Keratinocyte (primary cell): ENCODE results near the gene TTLL13. TPM values are rescaled to one million over a fixed set of nuclear protein-coding genes. Genes with fewer than 3 reads are reported as not detected.

ENCODE experiments used
- DNase-seq: peaks from one replicate; pipeline ENCODE4 v3.0.0-alpha.2; 2011; ENCODE audit warnings: low read depth, missing footprints, low spot score
- FAIRE-seq: peaks from 2 replicates; lab custom pipeline; 2011; peaks lifted over from hg19 to GRCh38; lab: Jason Lieb, UNC
- H2AFZ ChIP-seq: 2 replicates; pipeline ENCODE4 v1.6.0; 2012; ENCODE audit warnings: low read length, control low read depth, inconsistent platforms; ENCODE audit not compliant: control insufficient read depth
- H3K27ac ChIP-seq: 2 replicates; pipeline ENCODE4 v1.5.1; 2011; ENCODE audit warnings: low read length; ENCODE audit not compliant: control insufficient read depth, insufficient read depth
- H3K27me3 ChIP-seq: 3 replicates; pipeline ENCODE4 v1.6.0; 2011; ENCODE audit warnings: low read length; ENCODE audit not compliant: control insufficient read depth, insufficient read depth; ENCODE audit errors: extremely low read depth
- H3K36me3 ChIP-seq, 2 experiments: 2 replicates in 1 of 2; 3 replicates in 1 of 2; pipeline ENCODE4 v1.5.1; 2011; ENCODE audit warnings: low read length in 2 of 2, mild to moderate bottlenecking in 1 of 2; ENCODE audit not compliant: control insufficient read depth in 2 of 2, insufficient read depth in 2 of 2; ENCODE audit errors: extremely low read depth in 1 of 2
- H3K4me1 ChIP-seq: 3 replicates; pipeline ENCODE4 v1.5.1; 2011; ENCODE audit warnings: low read length; ENCODE audit not compliant: control insufficient read depth, insufficient read depth; ENCODE audit errors: extremely low read depth
- H3K4me2 ChIP-seq: 3 replicates; pipeline ENCODE4 v1.6.0; 2011; ENCODE audit warnings: low read depth, low read length; ENCODE audit not compliant: control insufficient read depth, insufficient read depth; ENCODE audit errors: extremely low read depth
- H3K4me3 ChIP-seq, 3 experiments: fragments of 200-600 bp in 1 of 3; sonication (generic) in 1 of 3; 2 replicates in 2 of 3; 3 replicates in 1 of 3; pipeline ENCODE4 v1.5.1; 2011 to 2016; ENCODE audit warnings: low read length in 3 of 3, mild to moderate bottlenecking in 3 of 3, control low read depth in 2 of 3, inconsistent platforms in 1 of 3, low read depth in 1 of 3, mixed read lengths in 1 of 3, mixed run types in 1 of 3, moderate library complexity in 1 of 3; ENCODE audit not compliant: control insufficient read depth in 2 of 3, insufficient read depth in 2 of 3; ENCODE audit errors: extremely low read depth in 1 of 3
- H3K79me2 ChIP-seq: 2 replicates; pipeline ENCODE4 v1.6.0; 2012; ENCODE audit warnings: low read length; ENCODE audit not compliant: control insufficient read depth, insufficient read depth
- H3K9ac ChIP-seq: 3 replicates; pipeline ENCODE4 v1.6.0; 2011; ENCODE audit warnings: low read length; ENCODE audit not compliant: control insufficient read depth, insufficient read depth; ENCODE audit errors: extremely low read depth
- H3K9me1 ChIP-seq: 3 replicates; pipeline ENCODE4 v1.6.0; 2011; ENCODE audit warnings: low read length; ENCODE audit not compliant: control insufficient read depth, insufficient read depth; ENCODE audit errors: extremely low read depth
- H3K9me3 ChIP-seq: 2 replicates; pipeline ENCODE4 v1.5.1; 2012; ENCODE audit warnings: low read depth, low read length; ENCODE audit not compliant: control insufficient read depth
- H4K20me1 ChIP-seq: 3 replicates; pipeline ENCODE4 v1.6.0; 2011; ENCODE audit warnings: low read length; ENCODE audit not compliant: control insufficient read depth, insufficient read depth; ENCODE audit errors: extremely low read depth
- EZH2 ChIP-seq: IDR thresholded peaks from one replicate; pipeline ENCODE4 v1.6.1; 2012; ENCODE audit warnings: inconsistent platforms, mild to moderate bottlenecking, low read length, moderate library complexity
- dilution Hi-C: fragments of 300-500 bp; cut with MboI; formaldehyde crosslinking; loops from one replicate; pipeline ENCODE4 v1.7.0; 2020; ENCODE audit warnings: low sequenced_read_pairs; ENCODE audit not compliant: extremely low pct_ligation_motif_present
- polyA plus RNA-seq, 5 experiments: library from polyadenylated mRNA; depleted of rRNA in 3 of 5; stranded (reverse) in 3 of 5; stranded (forward) in 1 of 5; unstranded in 1 of 5; fragments of >200 nt; gene quantifications; 1 replicate in 1 of 5; 2 replicates in 3 of 5; 3 replicates in 1 of 5; pipeline versions ENCODE4 v1.2.1 to v1.2.3, GENCODE V29; 2011 to 2012; ENCODE audit warnings: missing spikeins in 2 of 5, low read depth in 1 of 5, low replicate concordance in 1 of 5
- TF ChIP-seq, protein P1 (sequence below), 3 experiments: IDR thresholded peaks in 1 of 3; conservative IDR thresholded peaks in 1 of 3; optimal IDR thresholded peaks in 1 of 3; 2 replicates in 2 of 3; 3 replicates in 1 of 3; pipeline versions ENCODE3 to v1.5.1; 2011; ENCODE audit warnings: low read length in 3 of 3, mild to moderate bottlenecking in 3 of 3, moderate library complexity in 2 of 3, control low read depth in 1 of 3, inconsistent platforms in 1 of 3; ENCODE audit not compliant: insufficient read depth in 2 of 3; ENCODE audit errors: extremely low read depth in 1 of 3

Gene TTLL13
- polyA plus RNA-seq, 1 donor (not counting 4 experiments of a cell fraction or from before 2014, with no cell fraction given) = 0.07 TPM

DNA sequence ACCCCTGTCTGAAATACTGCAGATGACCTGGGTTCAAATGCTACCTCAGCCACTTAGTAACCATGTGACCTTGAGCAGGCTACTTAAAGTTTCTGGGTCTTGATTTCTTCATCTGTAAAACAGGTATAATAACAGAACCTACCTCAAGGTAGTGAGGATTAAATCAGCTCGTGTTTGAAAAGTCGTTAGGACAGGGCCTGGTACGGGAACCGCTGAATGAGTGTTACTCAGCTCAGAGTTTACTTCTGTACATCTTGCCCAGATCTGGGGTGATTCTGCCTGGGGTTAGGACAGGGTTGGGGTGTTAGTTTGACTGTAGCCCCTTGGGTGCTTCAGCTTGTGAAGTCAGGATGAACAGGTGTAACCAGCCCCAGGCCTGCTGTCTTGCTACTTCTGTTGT is 46.4 kb upstream of the TTLL13 start:
- Histone ChIP-seq H3K9me3 (no peaks in the 10 kb centered on the region), H3K27ac (peak overlapping the region; percentile 67), H2AFZ (no peak overlapping the region), H3K4me2 (peak overlapping the region; percentile 94), H4K20me1 (peaks cover 3% of the 10 kb centered on the region), H3K36me3 (peaks cover 16 to 42% of the 10 kb centered on the region in 2 experiments), H3K9ac (peak overlapping the region; percentile 80), H3K27me3 (no peaks in the 10 kb centered on the region), H3K79me2 (peaks cover 76% of the 10 kb centered on the region), H3K9me1 (peaks cover 8% of the 10 kb centered on the region), H3K4me1 (peaks cover 46% of the 10 kb centered on the region), H3K4me3 (peak overlapping the region; percentile 81 to 99 (median 82))
- dilution Hi-C loops = no loop called here
- FAIRE-seq (no peak), DNase-seq (no peak)
- TF ChIP-seq EZH2 = no peak
- TF ChIP-seq, protein P1, sequence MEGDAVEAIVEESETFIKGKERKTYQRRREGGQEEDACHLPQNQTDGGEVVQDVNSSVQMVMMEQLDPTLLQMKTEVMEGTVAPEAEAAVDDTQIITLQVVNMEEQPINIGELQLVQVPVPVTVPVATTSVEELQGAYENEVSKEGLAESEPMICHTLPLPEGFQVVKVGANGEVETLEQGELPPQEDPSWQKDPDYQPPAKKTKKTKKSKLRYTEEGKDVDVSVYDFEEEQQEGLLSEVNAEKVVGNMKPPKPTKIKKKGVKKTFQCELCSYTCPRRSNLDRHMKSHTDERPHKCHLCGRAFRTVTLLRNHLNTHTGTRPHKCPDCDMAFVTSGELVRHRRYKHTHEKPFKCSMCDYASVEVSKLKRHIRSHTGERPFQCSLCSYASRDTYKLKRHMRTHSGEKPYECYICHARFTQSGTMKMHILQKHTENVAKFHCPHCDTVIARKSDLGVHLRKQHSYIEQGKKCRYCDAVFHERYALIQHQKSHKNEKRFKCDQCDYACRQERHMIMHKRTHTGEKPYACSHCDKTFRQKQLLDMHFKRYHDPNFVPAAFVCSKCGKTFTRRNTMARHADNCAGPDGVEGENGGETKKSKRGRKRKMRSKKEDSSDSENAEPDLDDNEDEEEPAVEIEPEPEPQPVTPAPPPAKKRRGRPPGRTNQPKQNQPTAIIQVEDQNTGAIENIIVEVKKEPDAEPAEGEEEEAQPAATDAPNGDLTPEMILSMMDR (optimal IDR thresholded peaks at IDR 0.05 in 1 of 3, IDR thresholded peaks at IDR 0.05 in 1 of 3, conservative IDR thresholded peaks at IDR 0.05 in 1 of 3; ENCODE audit: extremely low read depth in 1 of 3, insufficient read depth in 2 of 3, low read length in 3 of 3) = no peak

DNA sequence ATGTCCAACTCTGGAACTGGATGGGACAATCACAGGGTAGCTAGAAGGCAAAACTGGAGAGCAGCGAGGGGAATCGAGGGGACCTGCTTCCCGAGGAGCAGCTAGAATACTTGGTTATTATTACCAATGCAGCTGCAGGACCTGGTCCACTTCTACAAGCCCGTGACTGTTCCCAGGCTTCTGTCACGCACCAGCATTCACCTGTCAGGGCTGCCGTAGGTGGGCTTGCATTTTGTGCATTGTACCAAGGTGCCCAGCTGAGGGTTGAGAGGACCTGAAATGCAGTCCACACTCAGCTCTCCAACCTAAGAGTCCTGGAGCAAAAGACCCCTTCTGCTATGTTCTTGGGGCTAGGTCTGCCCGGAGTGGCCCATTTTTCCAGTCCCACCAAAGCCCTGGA is 45.9 kb upstream of the TTLL13 start:
- Histone ChIP-seq H3K79me2 (peaks cover 78% of the 10 kb centered on the region), H3K27me3 (no peaks in the 10 kb centered on the region), H3K4me1 (peaks cover 42% of the 10 kb centered on the region), H4K20me1 (peaks cover 3% of the 10 kb centered on the region), H3K4me3 (peak overlapping the region; percentile 81 to 99 (median 82)), H2AFZ (no peak overlapping the region), H3K36me3 (peaks cover 16 to 42% of the 10 kb centered on the region in 2 experiments), H3K9me1 (peaks cover 8% of the 10 kb centered on the region), H3K9me3 (no peaks in the 10 kb centered on the region), H3K4me2 (peak overlapping the region; percentile 94), H3K27ac (peak overlapping the region; percentile 67), H3K9ac (peak overlapping the region; percentile 80)
- FAIRE-seq (no peak), DNase-seq (no peak)
- no peak for TF ChIP-seq EZH2
- TF ChIP-seq, protein P1 (optimal IDR thresholded peaks at IDR 0.05 in 1 of 3, IDR thresholded peaks at IDR 0.05 in 1 of 3, conservative IDR thresholded peaks at IDR 0.05 in 1 of 3; ENCODE audit: extremely low read depth in 1 of 3, insufficient read depth in 2 of 3, low read length in 3 of 3) = no peak
- dilution Hi-C loops = no loop called here
